LNCaP clone FGC (cell line): Measurements from ENCODE around the gene MAML3.

Source experiments
- DNase-seq: peaks from one replicate; pipeline ENCODE4 v3.0.0-alpha.2; 2011; ENCODE audit warnings: low read depth
- H3K4me3 ChIP-seq: 2 replicates; pipeline ENCODE4 v1.5.1; 2011; ENCODE audit warnings: mild to moderate bottlenecking, low read depth, low read length, control low read depth
- CTCF ChIP-seq: IDR thresholded peaks from 2 replicates; pipeline ENCODE4 v1.5.1; 2012; ENCODE audit warnings: mild to moderate bottlenecking; ENCODE audit not compliant: control insufficient read depth, insufficient read depth; ENCODE audit errors: extremely low read depth

Gene MAML3

GRCh38 chr4:139865537-139865936 lies 288.4 kb downstream of the MAML3 start:
- no peak for DNase-seq
- TF ChIP-seq CTCF = no peak
- H3K4me3 ChIP-seq = no peak overlapping the region

DNA sequence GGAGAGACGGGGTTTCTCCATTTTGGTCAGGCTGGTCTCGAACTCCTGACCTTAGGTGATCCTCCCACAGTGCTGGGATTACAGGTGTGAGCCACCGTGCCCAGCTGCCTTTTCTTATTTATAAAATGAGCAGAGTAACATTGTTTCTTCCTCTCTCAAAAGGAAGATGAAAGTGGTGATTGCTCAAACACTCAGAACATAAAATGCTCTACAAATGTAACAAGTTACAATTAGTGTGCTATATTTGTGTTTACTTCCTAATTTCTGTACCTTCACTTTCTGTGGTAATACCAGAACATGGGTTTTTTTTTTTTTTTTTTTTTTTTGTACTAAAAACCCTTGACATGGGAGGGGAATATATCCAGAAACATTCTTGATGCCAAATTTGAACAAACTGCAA lies 290.5 kb downstream of the MAML3 start:
- DNase-seq = no peak
- no peak for TF ChIP-seq CTCF
- H3K4me3 ChIP-seq = no peak overlapping the region

DNA sequence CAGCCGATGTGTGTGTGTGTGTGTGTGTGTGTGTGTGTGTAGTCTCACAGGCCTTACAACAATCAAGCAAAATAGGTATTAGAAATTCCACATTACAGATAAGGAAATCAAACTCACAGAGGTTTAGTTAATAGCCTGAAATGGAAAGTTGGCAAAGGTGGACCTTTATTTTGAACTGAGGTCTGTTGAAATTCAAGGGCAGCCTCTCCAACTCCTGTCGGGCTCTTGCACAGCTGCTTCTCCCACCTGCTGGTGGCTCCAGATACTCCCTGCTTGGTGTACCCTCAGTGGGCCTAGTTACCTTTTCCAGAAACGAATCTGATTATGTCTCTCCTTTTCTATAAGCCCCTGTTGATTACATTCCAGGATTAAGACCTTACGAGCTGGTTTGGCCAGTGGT lies 292.5 kb downstream of the MAML3 start:
- DNase-seq = no peak
- TF ChIP-seq CTCF = no peak
- no peak overlapping the region for H3K4me3 ChIP-seq

GRCh38 chr4:139860435-139861024 lies 293.5 kb downstream of the MAML3 start:
- DNase-seq = no peak
- no peak for TF ChIP-seq CTCF
- H3K4me3 ChIP-seq = no peak overlapping the region

DNA sequence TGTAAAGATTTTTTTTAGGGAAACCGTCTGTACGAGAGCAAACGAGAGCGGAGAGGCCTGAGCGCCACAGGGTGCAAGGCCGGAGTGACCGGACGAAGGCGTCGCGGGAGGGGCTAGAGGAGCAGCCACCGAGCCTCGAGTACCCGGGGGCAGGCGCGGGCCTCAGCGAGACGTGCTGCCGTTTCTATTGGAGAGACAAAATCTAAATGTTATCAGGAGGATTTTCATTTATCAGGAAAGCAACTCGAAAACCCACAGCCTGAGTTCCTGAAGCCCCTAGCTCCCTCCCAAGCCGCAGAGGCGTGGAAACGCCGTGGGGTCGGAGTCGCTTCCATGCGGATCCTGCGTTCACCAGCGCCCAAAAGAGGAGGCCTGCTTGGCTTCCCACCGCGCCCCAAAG lies 294.1 kb downstream of the MAML3 start:
- no peak for TF ChIP-seq CTCF
- no peak for DNase-seq
- no peak overlapping the region for H3K4me3 ChIP-seq

DNA sequence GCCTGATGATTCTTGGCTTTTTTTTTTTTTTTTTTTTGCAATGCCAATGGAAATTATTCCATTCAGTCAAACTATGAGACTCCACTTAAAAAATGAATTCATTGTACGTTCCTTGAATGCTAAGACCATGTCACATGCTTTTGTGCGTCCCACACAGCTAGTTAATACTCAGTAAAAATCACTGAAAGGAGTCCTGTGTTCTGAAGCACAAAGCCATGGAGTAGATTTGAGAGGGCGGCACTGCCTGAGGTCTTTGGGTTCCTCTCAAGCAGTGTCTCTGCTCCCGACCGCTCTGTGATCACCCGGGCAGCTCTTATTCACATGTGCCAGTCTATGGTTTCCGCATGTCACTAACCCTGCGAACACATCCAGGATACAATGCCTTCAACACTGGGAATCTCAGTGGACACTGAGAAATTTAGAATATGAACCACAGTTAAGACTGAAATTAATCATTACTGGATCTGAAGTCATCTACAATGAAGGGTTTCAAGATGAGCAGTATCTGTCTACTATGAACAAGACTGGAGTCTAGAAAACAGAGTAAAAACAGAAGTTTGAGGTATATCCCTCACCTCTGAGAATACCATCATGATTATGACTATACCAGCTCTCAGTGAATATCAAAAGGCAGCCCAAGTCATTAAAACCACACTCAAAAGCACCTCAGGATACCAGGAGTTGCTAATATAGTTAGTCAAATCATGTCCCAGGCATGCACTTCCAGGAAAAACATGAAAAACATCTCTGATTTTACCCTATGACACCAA lies 295.4 kb downstream of the MAML3 start:
- no peak for DNase-seq
- H3K4me3 ChIP-seq = no peak overlapping the region
- no peak for TF ChIP-seq CTCF

DNA sequence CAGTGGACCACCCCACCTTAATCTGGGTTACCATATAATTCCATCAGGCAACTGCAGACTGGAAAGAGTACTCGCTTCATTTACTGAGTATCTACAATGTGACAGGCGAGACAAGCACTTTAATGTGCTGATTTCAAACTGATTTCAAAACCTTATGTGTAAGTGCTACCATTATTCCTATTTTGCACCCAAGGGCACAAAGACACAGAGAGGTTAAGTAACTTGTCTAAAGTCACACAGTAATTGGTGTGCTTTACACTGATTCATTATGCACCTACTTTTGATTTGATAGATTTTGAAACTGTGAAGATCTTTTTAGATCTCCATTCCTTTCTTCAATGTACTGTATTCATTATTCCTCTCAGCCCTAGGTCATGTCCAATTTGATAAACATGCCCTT lies 296.0 kb downstream of the MAML3 start:
- DNase-seq = no peak
- TF ChIP-seq CTCF = no peak
- no peak overlapping the region for H3K4me3 ChIP-seq
